Activated naive CD4-positive, alpha-beta T cell treated with anti-CD3 and anti-CD28 coated beads for 36 hours (primary cell): Measurements from ENCODE around the gene DBN1. TPM values are rescaled to one million over a fixed set of nuclear protein-coding genes. Genes with fewer than 3 reads are reported as not detected.

Experiments used
- CTCF ChIA-PET: fragments of 350-600 bp; sonication (Branson Sonifier 250); formaldehyde crosslinking; loops from one replicate; lab custom pipeline; 2021; ENCODE audit warnings: antibody characterized with exemption; lab: Charles Lee
- DNase-seq: peaks from one replicate; pipeline ENCODE4 v3.0.0-alpha.2; 2020
- H3K27ac Mint-ChIP-seq: one replicate; pipeline ENCODE4 v1.8.0; 2021; ENCODE audit warnings: mild to moderate bottlenecking, mixed read lengths
- H3K27me3 Mint-ChIP-seq: one replicate; pipeline ENCODE4 v1.8.0; 2021; ENCODE audit warnings: low read depth, mixed read lengths
- H3K36me3 Mint-ChIP-seq: one replicate; pipeline ENCODE4 v1.8.0; 2021; ENCODE audit warnings: low read depth, mixed read lengths
- H3K4me1 Mint-ChIP-seq: one replicate; pipeline ENCODE4 v1.8.0; 2021; ENCODE audit warnings: low read depth, mixed read lengths
- H3K4me3 Mint-ChIP-seq: one replicate; pipeline ENCODE4 v1.8.0; 2021; ENCODE audit warnings: mild to moderate bottlenecking, moderate library complexity, mixed read lengths
- H3K9me3 Mint-ChIP-seq: one replicate; pipeline ENCODE4 v1.8.0; 2021; ENCODE audit warnings: mixed read lengths
- intact Hi-C: fragments of 100-400 bp; cut with micrococcal nuclease; formaldehyde crosslinking; loops from one replicate; pipeline ENCODE4 v1.15.1; 2023
- total RNA-seq, 2 experiments: library from RNA; stranded (reverse); gene quantifications; one replicate each; pipeline ENCODE4 v1.2.3, GENCODE V29; 2021

DBN1 gene
- total RNA-seq, 2 experiments from 2014 or later: 20.8 to 22.4 TPM

DNA sequence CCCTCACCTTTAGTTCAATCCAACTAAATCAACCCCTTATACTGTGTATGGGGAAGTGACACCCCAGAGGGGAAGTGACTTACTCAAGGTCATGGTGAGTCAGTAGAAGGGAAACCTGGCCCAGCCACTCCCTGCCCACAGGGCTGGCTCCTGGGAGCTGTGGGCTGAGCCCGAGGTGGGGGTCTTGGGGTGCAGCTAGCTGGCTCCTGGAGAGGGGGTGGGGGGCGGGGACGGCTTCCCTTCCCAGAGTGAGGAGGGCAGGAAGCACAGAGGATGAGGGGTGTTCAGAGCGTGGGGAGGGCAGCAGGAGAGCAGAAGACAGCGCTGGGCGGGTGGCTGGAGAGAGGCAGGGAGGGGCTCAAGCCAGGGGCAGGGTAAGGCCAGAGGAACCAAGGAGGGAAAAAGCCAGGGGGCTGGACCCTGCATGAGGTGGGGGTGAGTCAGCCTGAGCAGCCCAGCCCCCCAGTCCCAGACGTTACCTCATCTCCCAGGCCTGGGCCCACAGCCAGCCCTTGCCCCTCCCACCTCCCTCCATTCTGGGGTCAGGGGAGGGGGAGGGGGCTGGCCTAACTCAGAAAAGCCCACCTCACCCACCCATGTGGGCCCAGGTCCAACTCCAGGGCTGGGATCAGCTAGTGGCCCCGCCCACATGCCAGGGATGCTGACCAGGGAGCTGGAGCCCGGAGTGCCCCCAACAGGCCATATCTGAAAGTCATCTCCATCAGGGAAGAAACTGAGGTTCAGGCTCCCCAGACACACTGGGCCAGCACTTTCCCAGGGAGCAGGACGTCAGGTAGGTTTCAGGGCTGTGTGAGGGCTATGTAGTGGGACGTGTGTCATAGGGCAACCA lies 21.1 kb upstream of the DBN1 start:
- intact Hi-C loops: no loop called here
- DNase-seq: peak; percentile 67
- CTCF ChIA-PET: interaction anchor here (0.7 to 3.2 kb wide), 5 partner anchors 37 to 104 kb away, joined by 3 to 14 read pairs (median 3); no protein-coding TSS in a partner anchor
- Mint-ChIP-seq H3K36me3 (peaks cover 3% of the 10 kb centered on the region), H3K4me1 (peaks cover 32% of the 10 kb centered on the region), H3K4me3 (no peak overlapping the region), H3K27me3 (peaks cover 10% of the 10 kb centered on the region), H3K9me3 (no peaks in the 10 kb centered on the region), H3K27ac (peak overlapping the region; percentile 79)

DNA sequence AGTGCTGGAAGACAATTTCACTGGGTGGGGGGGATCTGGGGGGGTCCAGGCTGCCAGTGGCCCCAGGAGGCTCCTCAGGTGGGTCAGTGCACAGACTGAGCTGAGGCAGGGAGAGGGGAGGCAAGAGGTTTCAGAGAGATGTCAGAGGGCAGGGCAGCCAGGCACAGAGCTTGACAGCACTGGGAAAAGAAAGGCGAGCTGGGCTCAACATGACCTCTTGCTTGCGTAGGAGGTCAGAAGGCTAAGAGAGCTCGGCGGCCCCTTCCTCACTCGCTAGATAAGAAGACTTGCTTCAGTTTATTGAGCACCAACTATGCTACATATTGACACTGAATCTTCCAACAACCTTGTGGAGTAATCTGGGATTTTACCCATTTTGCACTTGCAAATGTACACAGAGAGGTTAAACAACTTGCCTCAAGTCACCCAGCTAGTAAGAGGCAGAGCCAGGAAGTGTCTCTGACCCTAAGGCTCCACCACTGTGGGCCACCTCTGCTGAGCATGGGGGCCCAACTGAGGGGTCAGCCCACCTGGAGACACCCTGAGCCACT lies 20.4 kb upstream of the DBN1 start:
- H3K36me3 Mint-ChIP-seq: peaks cover 3% of the 10 kb centered on the region
- intact Hi-C loops: no loop called here
- no peaks in the 10 kb centered on the region for H3K9me3 Mint-ChIP-seq
- peaks cover 31% of the 10 kb centered on the region for H3K4me1 Mint-ChIP-seq
- CTCF ChIA-PET: interaction anchor here (0.6 to 3.2 kb wide), 7 partner anchors 15 to 103 kb away, joined by 3 to 14 read pairs (median 3); no protein-coding TSS in a partner anchor
- DNase-seq: no peak
- peak overlapping the region; percentile 79 for H3K27ac Mint-ChIP-seq
- peaks cover 7% of the 10 kb centered on the region for H3K27me3 Mint-ChIP-seq
- no peak overlapping the region for H3K4me3 Mint-ChIP-seq

DNA sequence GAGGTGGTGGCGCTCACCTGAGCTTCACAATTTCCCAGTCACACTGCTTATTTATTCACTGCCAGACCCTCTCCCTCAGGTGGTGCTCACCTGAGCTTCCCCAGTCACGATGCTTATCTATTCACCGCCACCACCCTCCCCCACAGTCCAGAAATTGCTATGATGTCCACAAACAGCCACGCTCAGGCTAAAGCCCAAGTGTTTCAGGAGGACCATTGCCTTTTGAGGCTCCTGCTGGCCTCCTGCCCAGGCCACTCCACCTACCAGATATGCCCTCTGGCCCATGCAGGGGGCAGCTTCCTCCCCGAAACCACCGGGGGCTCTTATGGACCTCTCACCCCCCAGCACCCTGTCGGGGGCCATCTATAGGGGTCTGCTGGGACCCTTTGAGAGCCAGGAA lies 19.4 kb upstream of the DBN1 start:
- CTCF ChIA-PET: interaction anchor here (0.6 to 3.2 kb wide), 8 partner anchors 14 to 103 kb away, joined by 3 to 14 read pairs (median 4); partner anchors contain the start of gene DDX41
- Mint-ChIP-seq H3K9me3 (no peaks in the 10 kb centered on the region), H3K4me1 (peaks cover 23% of the 10 kb centered on the region), H3K4me3 (no peak overlapping the region), H3K27ac (no peak overlapping the region), H3K36me3 (peaks cover 6% of the 10 kb centered on the region), H3K27me3 (peaks cover 1% of the 10 kb centered on the region)
- intact Hi-C loops: no loop called here
- no peak for DNase-seq

DNA sequence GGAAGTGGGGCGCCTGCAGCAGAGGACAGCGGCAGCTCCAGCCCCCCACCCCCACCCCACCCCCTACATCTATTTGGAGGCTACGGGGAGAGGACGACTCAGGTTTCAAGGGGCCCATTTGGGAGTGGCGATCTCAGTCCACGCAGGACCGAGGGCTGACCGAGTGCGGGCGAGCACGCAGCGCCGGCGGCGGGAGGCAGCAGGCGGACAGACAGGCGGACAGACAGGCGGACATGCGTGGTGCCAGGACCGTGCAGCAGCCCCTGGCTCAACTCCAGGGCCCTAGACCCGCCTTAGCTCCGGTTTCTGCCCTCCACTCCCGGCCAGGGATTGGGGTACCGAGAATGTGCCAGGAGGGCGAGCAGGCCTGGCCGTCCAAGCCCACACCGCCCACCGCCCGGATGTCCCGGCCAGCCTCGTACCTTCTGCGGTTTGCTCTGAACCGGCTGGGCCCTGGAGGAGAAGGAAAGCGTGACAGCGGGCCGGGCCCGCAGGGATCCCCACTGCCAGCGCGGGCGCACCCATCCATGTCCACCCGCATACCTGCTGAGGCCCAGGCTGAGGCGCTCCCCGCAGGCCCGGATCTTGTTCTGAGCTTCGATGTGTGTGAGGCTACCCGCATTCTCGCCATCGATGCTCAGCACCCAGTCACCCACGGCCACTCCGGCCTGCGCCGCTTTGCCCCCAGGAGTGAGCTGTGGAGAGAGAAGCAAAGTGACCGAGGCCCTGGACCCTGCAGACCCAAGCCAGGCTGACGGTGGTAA lies 18.7 kb upstream of the DBN1 start:
- intact Hi-C loops: no loop called here
- Mint-ChIP-seq H3K9me3 (no peaks in the 10 kb centered on the region), H3K4me3 (no peak overlapping the region), H3K36me3 (peaks cover 6% of the 10 kb centered on the region), H3K4me1 (peaks cover 21% of the 10 kb centered on the region), H3K27me3 (no peaks in the 10 kb centered on the region), H3K27ac (no peak overlapping the region)
- no peak for DNase-seq
- CTCF ChIA-PET: interaction anchor here (0.6 to 3.2 kb wide), 8 partner anchors 12 to 103 kb away, joined by 3 to 14 read pairs (median 4); partner anchors contain the start of gene DDX41

DNA sequence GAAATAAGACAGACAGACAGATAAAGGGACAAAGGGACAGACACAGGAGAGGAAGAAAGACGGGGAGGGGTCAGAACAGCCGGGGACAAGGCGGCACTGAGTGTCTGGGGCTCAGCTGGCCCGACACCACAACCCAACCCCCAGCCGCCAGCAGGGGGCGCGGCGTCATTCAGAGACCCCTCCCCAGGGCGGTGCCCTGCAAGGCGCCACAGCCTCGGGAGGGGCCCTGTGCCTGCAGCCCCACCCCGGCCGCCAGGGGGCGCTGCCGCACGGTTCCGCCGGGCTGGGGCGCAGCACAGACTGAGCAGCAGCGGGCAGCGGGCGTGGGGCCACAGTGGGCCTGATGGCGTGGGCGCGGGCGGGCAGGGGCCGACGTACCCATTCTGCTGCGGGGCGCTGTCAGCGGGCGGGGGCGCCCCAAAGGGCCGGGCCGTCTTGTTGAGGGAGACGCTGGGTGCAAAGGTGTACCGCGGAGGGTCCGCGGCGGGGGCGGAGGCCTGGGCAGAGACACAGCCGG lies 18.1 kb upstream of the DBN1 start:
- Mint-ChIP-seq H3K4me3 (no peak overlapping the region), H3K9me3 (no peaks in the 10 kb centered on the region), H3K4me1 (peaks cover 21% of the 10 kb centered on the region), H3K36me3 (peaks cover 6% of the 10 kb centered on the region), H3K27ac (no peak overlapping the region), H3K27me3 (no peaks in the 10 kb centered on the region)
- intact Hi-C loops: no loop called here
- CTCF ChIA-PET: interaction anchor here (0.9 to 3.2 kb wide), 2 partner anchors 12 to 88 kb away, joined by 3 to 14 read pairs; no protein-coding TSS in a partner anchor
- no peak for DNase-seq

DNA sequence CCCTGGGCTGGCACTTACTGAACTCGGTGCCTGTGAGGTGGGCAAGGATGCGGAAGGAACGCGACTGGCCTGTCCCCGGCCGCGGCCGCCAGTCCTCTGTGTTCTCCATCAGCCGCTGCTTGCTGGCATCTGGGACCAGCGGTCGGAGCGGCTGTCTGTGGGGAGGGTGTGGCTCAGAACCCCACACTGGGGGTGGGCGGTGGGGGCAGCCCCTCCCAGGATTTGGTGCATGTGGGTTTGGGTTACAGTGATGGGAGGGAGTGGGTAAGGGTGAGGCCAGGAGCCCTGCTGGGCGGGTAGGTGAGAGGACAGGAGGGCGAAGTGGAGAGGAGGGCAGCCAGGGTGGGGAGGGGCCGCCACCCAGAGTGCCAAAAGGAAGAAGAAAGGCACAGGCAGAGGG lies 17.6 kb upstream of the DBN1 start:
- CTCF ChIA-PET: interaction anchor here (0.8 to 0.9 kb wide), 2 partner anchors 10 to 11 kb away, joined by 3 to 4 read pairs; no protein-coding TSS in a partner anchor
- no peaks in the 10 kb centered on the region for H3K9me3 Mint-ChIP-seq
- intact Hi-C loops: no loop called here
- H3K36me3 Mint-ChIP-seq: peaks cover 6% of the 10 kb centered on the region
- H3K27me3 Mint-ChIP-seq: no peaks in the 10 kb centered on the region
- peaks cover 18% of the 10 kb centered on the region for H3K4me1 Mint-ChIP-seq
- H3K4me3 Mint-ChIP-seq: no peak overlapping the region
- H3K27ac Mint-ChIP-seq: no peak overlapping the region
- DNase-seq: no peak

DNA sequence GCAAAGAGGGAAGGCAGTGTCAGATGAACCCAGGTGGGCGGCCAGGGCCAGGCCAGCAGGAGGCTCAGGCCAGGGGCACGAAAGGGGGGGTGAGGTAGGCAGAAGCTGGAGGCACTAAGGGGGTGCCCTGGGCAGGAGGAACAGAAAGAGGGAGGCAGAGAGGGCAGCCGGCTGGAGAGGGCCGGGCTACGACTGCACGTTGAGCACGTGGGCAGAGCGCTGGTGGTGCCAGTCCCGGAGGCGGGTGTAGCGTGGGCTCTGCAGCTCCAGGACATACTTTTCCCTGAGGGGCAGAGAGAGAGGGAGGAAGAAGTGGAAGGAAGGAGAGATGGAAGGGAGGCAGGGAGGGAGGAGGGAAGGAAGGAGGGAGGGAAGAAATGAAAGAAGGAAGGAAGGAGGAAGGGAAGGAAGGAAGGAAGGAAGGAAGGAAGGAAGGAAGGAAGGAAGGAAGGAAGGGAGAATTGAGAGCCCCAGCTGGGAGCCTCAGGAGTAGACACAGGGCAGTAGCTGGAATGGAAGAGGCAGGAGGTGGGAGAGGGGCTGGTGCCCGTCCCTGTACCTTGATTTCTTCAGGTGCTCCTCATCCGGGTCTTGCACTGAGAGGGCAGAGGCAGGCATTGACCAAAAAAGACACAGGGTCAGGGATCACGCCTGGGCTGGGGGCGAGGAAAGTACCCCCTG lies 17.0 kb upstream of the DBN1 start:
- DNase-seq: no peak
- Mint-ChIP-seq H3K9me3 (no peaks in the 10 kb centered on the region), H3K36me3 (peaks cover 6% of the 10 kb centered on the region), H3K4me1 (peaks cover 17% of the 10 kb centered on the region), H3K27me3 (no peaks in the 10 kb centered on the region), H3K4me3 (no peak overlapping the region), H3K27ac (no peak overlapping the region)
- CTCF ChIA-PET: interaction anchor here (0.8 to 1.1 kb wide), 2 partner anchors 10 to 86 kb away, joined by 4 to 6 read pairs; no protein-coding TSS in a partner anchor
- intact Hi-C loops: no loop called here

DNA sequence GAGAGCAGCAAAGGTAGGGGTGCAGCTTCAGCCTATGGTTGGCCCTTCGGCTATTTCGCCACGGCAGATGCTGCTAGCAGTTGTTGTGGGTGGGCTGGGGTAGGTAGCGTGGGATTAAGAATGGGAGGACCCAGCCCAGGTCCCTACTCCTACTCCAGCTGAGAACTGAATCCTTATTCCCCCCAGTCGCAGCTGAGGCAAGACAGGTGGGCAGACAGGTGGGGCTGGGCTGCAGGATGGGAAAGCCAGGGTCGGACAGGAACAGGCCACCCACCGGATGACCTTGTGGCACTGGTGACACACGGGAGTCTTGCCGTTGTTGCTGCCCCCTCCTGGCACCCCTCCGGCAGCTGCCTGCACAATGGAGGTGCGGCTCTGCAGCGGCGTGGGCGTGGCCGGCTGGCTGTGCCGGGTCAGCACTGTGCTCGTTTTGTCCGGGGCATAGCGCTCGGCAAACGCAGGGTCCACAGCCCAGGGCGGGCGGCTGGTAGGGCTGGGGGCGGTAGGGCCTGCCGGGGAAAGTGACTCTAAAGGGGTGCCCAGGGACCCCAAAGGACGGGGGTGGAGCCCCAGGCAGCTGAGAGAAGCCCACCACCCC lies 15.8 kb upstream of the DBN1 start:
- DNase-seq: no peak
- H3K36me3 Mint-ChIP-seq: peaks cover 6% of the 10 kb centered on the region
- no peaks in the 10 kb centered on the region for H3K27me3 Mint-ChIP-seq
- intact Hi-C loops: no loop called here
- peaks cover 10% of the 10 kb centered on the region for H3K4me1 Mint-ChIP-seq
- H3K4me3 Mint-ChIP-seq: no peak overlapping the region
- no peak overlapping the region for H3K27ac Mint-ChIP-seq
- no peaks in the 10 kb centered on the region for H3K9me3 Mint-ChIP-seq
- CTCF ChIA-PET: interaction anchor here (1.1 to 1.8 kb wide), 2 partner anchors 12 to 84 kb away, joined by 6 read pairs; no protein-coding TSS in a partner anchor

DNA sequence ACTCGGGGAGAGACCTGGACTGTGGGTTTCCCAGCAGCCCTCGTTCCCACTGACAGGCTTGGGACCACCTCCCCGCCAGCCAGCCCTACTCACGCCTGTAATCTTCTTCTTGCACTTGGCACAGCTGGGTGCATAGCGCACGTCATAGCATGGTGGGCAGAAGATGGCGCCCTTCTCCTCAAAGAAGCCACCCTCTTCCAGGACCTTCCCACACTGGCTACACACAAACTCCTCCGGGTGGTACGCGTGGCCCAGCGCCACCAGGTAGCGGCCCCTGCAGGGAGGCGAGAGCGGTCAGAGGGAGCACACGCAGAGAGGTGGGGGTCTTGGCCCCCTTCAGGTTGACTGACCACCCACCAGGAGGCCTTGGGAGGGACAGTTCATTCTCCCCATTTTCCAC lies 14.5 kb upstream of the DBN1 start:
- CTCF ChIA-PET: interaction anchor here (0.6 to 1.5 kb wide), 2 partner anchors 10 to 11 kb away, joined by 3 to 6 read pairs; no protein-coding TSS in a partner anchor
- no peak for DNase-seq
- Mint-ChIP-seq H3K9me3 (no peaks in the 10 kb centered on the region), H3K27ac (no peak overlapping the region), H3K27me3 (no peaks in the 10 kb centered on the region), H3K4me1 (no peaks in the 10 kb centered on the region), H3K36me3 (peaks cover 6% of the 10 kb centered on the region), H3K4me3 (no peak overlapping the region)
- intact Hi-C loops: no loop called here

DNA sequence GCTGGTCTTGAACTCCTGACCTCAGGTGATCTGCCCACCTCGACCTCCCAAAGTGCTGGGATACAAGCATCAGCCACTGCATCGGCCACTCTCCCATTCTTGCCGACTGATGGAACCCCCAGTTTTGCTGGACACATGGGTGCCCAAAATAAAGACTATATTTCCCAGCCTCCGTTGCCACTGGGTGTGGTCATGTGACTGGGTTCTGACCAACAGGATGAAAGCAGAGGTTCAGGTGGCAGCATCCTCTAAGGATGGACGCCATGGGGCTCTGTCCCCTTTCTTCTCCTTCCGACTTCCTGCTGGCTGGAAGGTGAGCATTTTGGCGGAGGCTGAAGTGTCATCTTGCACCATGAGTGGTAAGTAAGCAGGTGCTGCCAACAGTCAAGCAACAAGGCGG lies 13.7 kb upstream of the DBN1 start:
- Mint-ChIP-seq H3K27ac (no peak overlapping the region), H3K4me1 (no peaks in the 10 kb centered on the region), H3K4me3 (no peak overlapping the region), H3K36me3 (peaks cover 6% of the 10 kb centered on the region), H3K27me3 (no peaks in the 10 kb centered on the region), H3K9me3 (no peaks in the 10 kb centered on the region)
- DNase-seq: no peak
- intact Hi-C loops: no loop called here
- CTCF ChIA-PET: interaction anchor here (0.6 kb wide), 1 partner anchor 20 kb away, joined by 7 read pairs; no protein-coding TSS in a partner anchor

DNA sequence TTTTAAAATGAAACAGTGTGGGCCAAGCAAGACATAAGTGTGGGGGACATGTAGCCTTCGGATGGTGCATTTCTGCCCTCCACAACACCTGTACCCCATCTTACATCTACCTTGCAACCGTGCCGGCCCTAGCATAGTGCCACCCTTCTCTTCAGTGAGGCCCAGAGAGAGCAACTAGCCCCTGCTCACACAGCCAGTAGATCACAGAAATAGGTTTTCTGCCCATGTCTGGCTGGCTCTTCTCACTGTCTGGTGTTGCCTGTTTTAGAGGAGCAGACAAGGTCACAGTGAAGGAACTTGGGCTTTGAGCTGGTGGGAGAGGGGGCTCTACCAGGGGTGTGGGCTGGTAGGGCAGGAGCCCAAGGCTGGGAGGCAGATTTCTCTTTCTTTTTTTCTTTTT lies 12.8 kb upstream of the DBN1 start:
- H3K9me3 Mint-ChIP-seq: no peaks in the 10 kb centered on the region
- no peaks in the 10 kb centered on the region for H3K4me1 Mint-ChIP-seq
- no peak overlapping the region for H3K4me3 Mint-ChIP-seq
- no peak for DNase-seq
- CTCF ChIA-PET: interaction anchor here (1.9 kb wide), 1 partner anchor 16 kb away, joined by 6 read pairs; no protein-coding TSS in a partner anchor
- intact Hi-C loops: no loop called here
- H3K36me3 Mint-ChIP-seq: peaks cover 5% of the 10 kb centered on the region
- H3K27ac Mint-ChIP-seq: no peak overlapping the region
- no peaks in the 10 kb centered on the region for H3K27me3 Mint-ChIP-seq
